H9 (cell line): ENCODE results near the gene APC. TPM values are rescaled to one million over a fixed set of nuclear protein-coding genes. Genes with fewer than 3 reads are reported as not detected.

Experiments
- DNase-seq: peaks from one replicate; pipeline ENCODE4 v3.0.0-alpha.2; 2017
- H2AFZ ChIP-seq: one replicate; pipeline ENCODE4 v1.6.1; 2013; ENCODE audit warnings: mild to moderate bottlenecking, low read length, control low read depth, moderate library complexity
- H2AK5ac ChIP-seq: 2 replicates; pipeline ENCODE4 v1.6.1; 2013; ENCODE audit warnings: low read length, control low read depth, mixed read lengths; ENCODE audit not compliant: insufficient read length
- H2BK120ac ChIP-seq: one replicate; pipeline ENCODE4 v1.6.1; 2013; ENCODE audit warnings: low read depth, mild to moderate bottlenecking, low read length, control low read depth, inconsistent platforms; ENCODE audit not compliant: poor library complexity, severe bottlenecking
- H2BK12ac ChIP-seq: 2 replicates; pipeline ENCODE4 v1.6.1; 2013; ENCODE audit warnings: low read length, control low read depth, mixed read lengths, low read depth; ENCODE audit not compliant: insufficient read length
- H2BK15ac ChIP-seq: 2 replicates; pipeline ENCODE4 v1.6.1; 2013; ENCODE audit warnings: low read depth, low read length, control low read depth
- H2BK20ac ChIP-seq: one replicate; pipeline ENCODE4 v1.6.1; 2013; ENCODE audit warnings: low read depth, mild to moderate bottlenecking, low read length, control low read depth, inconsistent platforms; ENCODE audit not compliant: poor library complexity, severe bottlenecking
- H2BK5ac ChIP-seq: 2 replicates; pipeline ENCODE4 v1.6.1; 2013; ENCODE audit warnings: low read length, control low read depth, mixed read lengths; ENCODE audit not compliant: insufficient read length
- H3K14ac ChIP-seq: 2 replicates; pipeline ENCODE4 v1.6.1; 2013; ENCODE audit warnings: low read length, control low read depth; ENCODE audit not compliant: insufficient read depth
- H3K18ac ChIP-seq: 2 replicates; pipeline ENCODE4 v1.6.1; 2013; ENCODE audit warnings: low read depth, mild to moderate bottlenecking, mixed read lengths, low read length, control low read depth; ENCODE audit not compliant: insufficient read length
- H3K23ac ChIP-seq: 2 replicates; pipeline ENCODE4 v1.6.1; 2013; ENCODE audit warnings: low read length, control low read depth, mixed read lengths, low read depth; ENCODE audit not compliant: insufficient read length
- H3K23me2 ChIP-seq: 2 replicates; pipeline ENCODE4 v1.6.1; 2013; ENCODE audit warnings: low read depth, mild to moderate bottlenecking, mixed read lengths, low read length, control low read depth; ENCODE audit not compliant: insufficient read length, poor library complexity, severe bottlenecking
- H3K27ac ChIP-seq: 2 replicates; pipeline ENCODE4 v1.5.1; 2013; ENCODE audit warnings: low read length, control low read depth, mixed read lengths, low read depth; ENCODE audit not compliant: insufficient read length
- H3K27me3 ChIP-seq: 2 replicates; pipeline ENCODE4 v1.6.1; 2013; ENCODE audit warnings: low read length, control low read depth, inconsistent platforms; ENCODE audit not compliant: insufficient read depth
- H3K4ac ChIP-seq: 2 replicates; pipeline ENCODE4 v1.6.1; 2013; ENCODE audit warnings: low read depth, mild to moderate bottlenecking, control low read depth, inconsistent platforms, low read length, moderate library complexity
- H3K4me1 ChIP-seq: 2 replicates; pipeline ENCODE4 v1.6.1; 2013; ENCODE audit warnings: low read length, control low read depth, inconsistent platforms; ENCODE audit not compliant: insufficient read depth
- H3K4me2 ChIP-seq: 2 replicates; pipeline ENCODE4 v1.6.1; 2013; ENCODE audit warnings: low read length, control low read depth, mixed read lengths; ENCODE audit not compliant: insufficient read length, insufficient read depth
- H3K56ac ChIP-seq: 2 replicates; pipeline ENCODE4 v1.6.1; 2013; ENCODE audit warnings: low read depth, mild to moderate bottlenecking, mixed read lengths, low read length, control low read depth; ENCODE audit not compliant: insufficient read length
- H3K79me1 ChIP-seq: 2 replicates; pipeline ENCODE4 v1.6.1; 2013; ENCODE audit warnings: low read depth, mild to moderate bottlenecking, moderate library complexity, low read length, control low read depth, inconsistent platforms; ENCODE audit not compliant: insufficient read depth, poor library complexity, severe bottlenecking
- H3K79me2 ChIP-seq: 2 replicates; pipeline ENCODE4 v1.6.1; 2013; ENCODE audit warnings: low read length, control low read depth, inconsistent platforms; ENCODE audit not compliant: insufficient read depth
- H3K9ac ChIP-seq: 2 replicates; pipeline ENCODE4 v1.6.1; 2013; ENCODE audit warnings: low read length, control low read depth, mixed read lengths; ENCODE audit not compliant: insufficient read length; ENCODE audit errors: extremely low read depth
- H3K9me3 ChIP-seq: one replicate; pipeline ENCODE4 v1.6.1; 2013; ENCODE audit warnings: low read depth, low read length, inconsistent platforms; ENCODE audit not compliant: control insufficient read depth
- H3T11ph ChIP-seq: one replicate; pipeline ENCODE4 v1.6.1; 2013; ENCODE audit warnings: mild to moderate bottlenecking, low read length, control low read depth, inconsistent platforms
- H4K20me1 ChIP-seq: one replicate; pipeline ENCODE4 v1.6.1; 2013; ENCODE audit not compliant: control insufficient read depth, insufficient read length, insufficient read depth
- H4K5ac ChIP-seq: 2 replicates; pipeline ENCODE4 v1.6.1; 2013; ENCODE audit warnings: low read depth, mild to moderate bottlenecking, mixed read lengths, low read length, control low read depth; ENCODE audit not compliant: insufficient read length
- H4K8ac ChIP-seq: replicated peaks from 2 replicates; pipeline ENCODE4 v1.6.1; 2013; ENCODE audit warnings: low read length, control low read depth, mixed read lengths, low read depth; ENCODE audit not compliant: insufficient read length
- H4K91ac ChIP-seq: 2 replicates; pipeline ENCODE4 v1.6.1; 2013; ENCODE audit warnings: low read depth, mild to moderate bottlenecking, moderate library complexity, mixed read lengths, low read length, control low read depth; ENCODE audit not compliant: insufficient read length
- H3K27ac Mint-ChIP-seq, 3 experiments: 2 replicates in 2 of 3; 3 replicates in 1 of 3; pipeline ENCODE4 v1.8.0; 2020 to 2021; ENCODE audit warnings: mixed read lengths in 3 of 3, mild to moderate bottlenecking in 1 of 3, moderate library complexity in 1 of 3
- H3K27me3 Mint-ChIP-seq: 2 replicates; pipeline ENCODE4 v1.8.0; 2021; ENCODE audit warnings: low read depth, mild to moderate bottlenecking, moderate library complexity, mixed read lengths
- H3K36me3 Mint-ChIP-seq, 3 experiments: 2 replicates in 2 of 3; 3 replicates in 1 of 3; pipeline ENCODE4 v1.8.0; 2020 to 2021; ENCODE audit warnings: low read depth in 3 of 3, mixed read lengths in 3 of 3; ENCODE audit not compliant: insufficient read depth in 1 of 3
- H3K4me1 Mint-ChIP-seq, 2 experiments: 2 replicates each; pipeline ENCODE4 v1.8.0; 2020; ENCODE audit warnings: mixed read lengths in 2 of 2
- H3K4me3 Mint-ChIP-seq, 2 experiments: 2 replicates in 1 of 2; 3 replicates in 1 of 2; pipeline ENCODE4 v1.8.0; 2020 to 2021; ENCODE audit warnings: mild to moderate bottlenecking in 2 of 2, mixed read lengths in 2 of 2, moderate library complexity in 1 of 2
- H3K9me3 Mint-ChIP-seq, 2 experiments: 2 replicates in 1 of 2; 3 replicates in 1 of 2; pipeline ENCODE4 v1.8.0; 2020; ENCODE audit warnings: mild to moderate bottlenecking in 2 of 2, mixed read lengths in 2 of 2, moderate library complexity in 1 of 2
- WGBS: extraction: QIAGEN DNeasy Blood & Tissue Kit; methylation state at CpG from one replicate; pipeline ENCODE4 v1.1.7; 2013; ENCODE audit warnings: missing lambda C conversion rate, low lambda C conversion rate, mixed read lengths; ENCODE audit not compliant: insufficient read length; ENCODE audit errors: extremely low coverage; 5-methylcytosine and 5-hydroxymethylcytosine counted together
- total RNA-seq: library from RNA; stranded (reverse); gene quantifications from 2 replicates; pipeline ENCODE4 v1.2.1, GENCODE V29; 2021
- TF ChIP-seq, protein P1 (sequence below): fragments of 200-600 bp; sonication (generic); conservative IDR thresholded peaks from 3 replicates; pipeline ENCODE4 v1.8.0; 2021; ENCODE audit warnings: antibody characterized with exemption, mild to moderate bottlenecking

The APC gene
- total RNA-seq, 1 experiment from 2014 or later, result 29.3 TPM

DNA sequence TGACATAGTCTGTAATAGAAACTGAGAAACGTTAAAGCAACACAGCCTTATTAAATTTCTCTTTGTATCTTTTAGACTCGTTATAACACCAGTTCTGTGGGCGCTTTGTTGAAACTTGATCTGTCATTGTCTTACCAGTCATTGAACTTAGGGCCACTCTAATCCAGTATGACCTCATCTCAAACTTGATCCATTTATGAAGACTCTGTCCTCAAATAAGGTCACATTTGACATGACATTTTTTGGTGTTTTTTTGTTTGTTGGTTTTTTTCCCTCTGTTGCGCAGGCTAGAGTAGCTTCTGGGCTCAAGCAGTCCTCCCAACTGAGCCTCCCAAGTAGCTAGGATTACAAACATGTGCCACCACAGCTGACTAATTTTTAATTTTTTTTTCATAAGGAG, 5.9 kb downstream of the APC start:
- WGBS, result no CpG with 5 or more reads among the region's 4 CpGs
- H3K36me3 Mint-ChIP-seq, result no peaks in the 10 kb centered on the region
- Histone ChIP-seq H3K79me1 (no peaks in the 10 kb centered on the region), H3K9me3 (no peaks in the 10 kb centered on the region), H2AFZ (no peak overlapping the region), H3K14ac (no peak overlapping the region), H3K79me2 (peaks cover 2% of the 10 kb centered on the region; the same call in 1 of the 2 replicates), H3K23ac (no peak overlapping the region), H3K4ac (no peak overlapping the region), H3K27me3 (no peaks in the 10 kb centered on the region), H3T11ph (no peak overlapping the region), H4K91ac (no peak overlapping the region), H2BK20ac (no peak overlapping the region), H3K23me2 (no peaks in the 10 kb centered on the region), H3K56ac (no peak overlapping the region), H4K5ac (no peak overlapping the region), H4K20me1 (no peaks in the 10 kb centered on the region), H3K18ac (no peak overlapping the region), H3K27ac (no peak overlapping the region), H2BK12ac (no peak overlapping the region), H2BK120ac (no peak overlapping the region), H2BK15ac (no peak overlapping the region), H3K9ac (no peak overlapping the region), H2BK5ac (no peak overlapping the region), H4K8ac (no peak overlapping the region), H3K4me2 (no peak overlapping the region), H2AK5ac (no peak overlapping the region), H3K4me1 (no peaks in the 10 kb centered on the region; the same call in 1 of the 2 replicates)
- no peak for DNase-seq
- H3K27ac Mint-ChIP-seq, result no peak overlapping the region
- peaks cover under 1 to 3% of the 10 kb centered on the region in 2 experiments; a peak in 1 of 4 replicates for H3K4me1 Mint-ChIP-seq
- no peaks in the 10 kb centered on the region for H3K9me3 Mint-ChIP-seq
- H3K4me3 Mint-ChIP-seq, result no peak overlapping the region
- TF ChIP-seq, protein P1, sequence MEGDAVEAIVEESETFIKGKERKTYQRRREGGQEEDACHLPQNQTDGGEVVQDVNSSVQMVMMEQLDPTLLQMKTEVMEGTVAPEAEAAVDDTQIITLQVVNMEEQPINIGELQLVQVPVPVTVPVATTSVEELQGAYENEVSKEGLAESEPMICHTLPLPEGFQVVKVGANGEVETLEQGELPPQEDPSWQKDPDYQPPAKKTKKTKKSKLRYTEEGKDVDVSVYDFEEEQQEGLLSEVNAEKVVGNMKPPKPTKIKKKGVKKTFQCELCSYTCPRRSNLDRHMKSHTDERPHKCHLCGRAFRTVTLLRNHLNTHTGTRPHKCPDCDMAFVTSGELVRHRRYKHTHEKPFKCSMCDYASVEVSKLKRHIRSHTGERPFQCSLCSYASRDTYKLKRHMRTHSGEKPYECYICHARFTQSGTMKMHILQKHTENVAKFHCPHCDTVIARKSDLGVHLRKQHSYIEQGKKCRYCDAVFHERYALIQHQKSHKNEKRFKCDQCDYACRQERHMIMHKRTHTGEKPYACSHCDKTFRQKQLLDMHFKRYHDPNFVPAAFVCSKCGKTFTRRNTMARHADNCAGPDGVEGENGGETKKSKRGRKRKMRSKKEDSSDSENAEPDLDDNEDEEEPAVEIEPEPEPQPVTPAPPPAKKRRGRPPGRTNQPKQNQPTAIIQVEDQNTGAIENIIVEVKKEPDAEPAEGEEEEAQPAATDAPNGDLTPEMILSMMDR, result no peak
- no peaks in the 10 kb centered on the region for H3K27me3 Mint-ChIP-seq
